ENCODE measurements around the gene EFTUD2.

- TF ChIP-seq CTCF (IDR thresholded peaks at IDR 0.05; ENCODE audit: low read depth, low read length) = no peak
- TF ChIP-seq EZH2phosphoT487 (IDR thresholded peaks at IDR 0.05; ENCODE audit: low read depth) = no peak
Measured at GRCh38 chr17:44931376-44931775, 32.1 kb upstream of the EFTUD2 start.

Data from OCI-LY3 (cell line).